ENCODE results near the gene NCKAP5L.

Gene NCKAP5L

GRCh38 chr12:49821373-49822287 is 6.6 kb downstream of the NCKAP5L start:
- no peak for DNase-seq

GRCh38 chr12:49819786-49820185 is 8.4 kb downstream of the NCKAP5L start:
- DNase-seq: no peak

- DNase-seq: no peak
Observed at GRCh38 chr12:49818241-49818895, 9.8 kb downstream of the NCKAP5L start.

GRCh38 chr12:49813131-49813530 is 15.1 kb downstream of the NCKAP5L start:
- no peak for DNase-seq

GRCh38 chr12:49811961-49812401 is 16.2 kb downstream of the NCKAP5L start:
- DNase-seq: no peak

- DNase-seq: no peak
Observed at GRCh38 chr12:49811136-49811535, 17.1 kb downstream of the NCKAP5L start.

- DNase-seq: no peak
Observed at GRCh38 chr12:49809906-49810389, 18.3 kb downstream of the NCKAP5L start.

- DNase-seq: no peak
Observed at GRCh38 chr12:49809381-49809905, 18.8 kb downstream of the NCKAP5L start.

GRCh38 chr12:49808686-49809380 is 19.4 kb downstream of the NCKAP5L start:
- no peak for DNase-seq

- DNase-seq: no peak
Observed at GRCh38 chr12:49807991-49808580, 20.1 kb downstream of the NCKAP5L start.

GRCh38 chr12:49806877-49807276 is 21.3 kb downstream of the NCKAP5L start:
- no peak for DNase-seq

- no peak for DNase-seq
Observed at GRCh38 chr12:49806321-49806813, 21.8 kb downstream of the NCKAP5L start.

GRCh38 chr12:49805409-49805808 is 22.8 kb downstream of the NCKAP5L start:
- no peak for DNase-seq

- DNase-seq: no peak
Observed at GRCh38 chr12:49804821-49805220, 23.4 kb downstream of the NCKAP5L start.

GRCh38 chr12:49803693-49804450 is 24.3 kb downstream of the NCKAP5L start:
- DNase-seq: no peak

- DNase-seq: no peak
Observed at GRCh38 chr12:49801141-49802063, 26.8 kb downstream of the NCKAP5L start.

GRCh38 chr12:49800421-49801140 is 27.6 kb downstream of the NCKAP5L start:
- no peak for DNase-seq

GRCh38 chr12:49798934-49799333 is 29.3 kb downstream of the NCKAP5L start:
- DNase-seq: no peak

- DNase-seq: no peak
Observed at GRCh38 chr12:49798248-49798647, 30.0 kb downstream of the NCKAP5L start.

- no peak for DNase-seq
Observed at GRCh38 chr12:49797449-49797776, 30.8 kb downstream of the NCKAP5L start.

Data from activated effector memory CD4-positive, alpha-beta T cell treated with anti-CD3 and anti-CD28 coated beads, Interleukin-2, amount 50 U/mL, for 16 hours (primary cell).